Testis (tissue), 2 donors: ENCODE results near the gene HPCA.

Experiments
- POLR2A ChIP-seq: fragments of 450-650 bp; IDR thresholded peaks from one replicate; pipeline ENCODE4 v1.6.1; 2017; ENCODE audit warnings: antibody characterized with exemption, mild to moderate bottlenecking, moderate library complexity
- TF ChIP-seq, protein P1 (sequence below), 3 experiments: fragments of 450-650 bp in 2 of 3; fragments of 200-600 bp in 1 of 3; sonication (generic) in 1 of 3; IDR thresholded peaks; one replicate each; pipeline ENCODE4 v1.5.1; 2016 to 2019; ENCODE audit warnings: antibody characterized with exemption in 3 of 3, mild to moderate bottlenecking in 2 of 3, moderate library complexity in 1 of 3

DNA sequence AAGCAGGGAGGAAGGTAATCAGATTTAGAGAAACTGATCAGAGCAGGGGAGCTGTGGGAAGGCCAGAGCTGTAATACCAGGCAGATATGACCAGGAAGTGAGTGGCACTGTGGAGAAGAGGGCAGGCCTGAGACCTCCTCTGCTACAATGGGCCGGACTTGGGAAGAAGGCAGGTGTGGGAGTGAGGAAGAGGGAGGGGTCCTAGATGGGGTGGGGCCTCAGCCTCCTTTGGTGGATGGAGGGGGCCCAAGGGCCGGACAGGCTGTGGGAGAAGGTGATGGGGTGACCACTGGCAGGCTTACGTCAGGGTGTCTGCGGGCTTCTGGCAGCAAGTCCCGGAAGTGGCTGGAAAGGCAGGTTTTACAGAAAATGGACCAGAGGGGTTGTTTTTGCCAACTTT is 5.0 kb upstream of the HPCA start:
- TF ChIP-seq, protein P1, sequence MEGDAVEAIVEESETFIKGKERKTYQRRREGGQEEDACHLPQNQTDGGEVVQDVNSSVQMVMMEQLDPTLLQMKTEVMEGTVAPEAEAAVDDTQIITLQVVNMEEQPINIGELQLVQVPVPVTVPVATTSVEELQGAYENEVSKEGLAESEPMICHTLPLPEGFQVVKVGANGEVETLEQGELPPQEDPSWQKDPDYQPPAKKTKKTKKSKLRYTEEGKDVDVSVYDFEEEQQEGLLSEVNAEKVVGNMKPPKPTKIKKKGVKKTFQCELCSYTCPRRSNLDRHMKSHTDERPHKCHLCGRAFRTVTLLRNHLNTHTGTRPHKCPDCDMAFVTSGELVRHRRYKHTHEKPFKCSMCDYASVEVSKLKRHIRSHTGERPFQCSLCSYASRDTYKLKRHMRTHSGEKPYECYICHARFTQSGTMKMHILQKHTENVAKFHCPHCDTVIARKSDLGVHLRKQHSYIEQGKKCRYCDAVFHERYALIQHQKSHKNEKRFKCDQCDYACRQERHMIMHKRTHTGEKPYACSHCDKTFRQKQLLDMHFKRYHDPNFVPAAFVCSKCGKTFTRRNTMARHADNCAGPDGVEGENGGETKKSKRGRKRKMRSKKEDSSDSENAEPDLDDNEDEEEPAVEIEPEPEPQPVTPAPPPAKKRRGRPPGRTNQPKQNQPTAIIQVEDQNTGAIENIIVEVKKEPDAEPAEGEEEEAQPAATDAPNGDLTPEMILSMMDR (IDR thresholded peaks at IDR 0.05) = no peak
- TF ChIP-seq POLR2A = no peak
